Glutamatergic neuron (in vitro differentiated cells): ENCODE data around the gene MASP2. TPM values are rescaled to one million over a fixed set of nuclear protein-coding genes. Genes with fewer than 3 reads are reported as not detected.
"Not testable (repeated sequence)": the region's sequence is repeated elsewhere in the genome, so short reads cannot be mapped to it uniquely, and the experiment has no call there.

Experiments
- DNase-seq: peaks from one replicate; pipeline ENCODE4 v3.0.0; 2022
- H3K27ac Mint-ChIP-seq: one replicate; pipeline ENCODE4 v1.8.0; 2020; ENCODE audit warnings: mild to moderate bottlenecking, mixed read lengths, inconsistent platforms; ENCODE audit not compliant: unreplicated experiment
- H3K27me3 Mint-ChIP-seq: one replicate; pipeline ENCODE4 v1.8.0; 2020; ENCODE audit warnings: mild to moderate bottlenecking, moderate library complexity, mixed read lengths, inconsistent platforms; ENCODE audit not compliant: unreplicated experiment
- H3K36me3 Mint-ChIP-seq: one replicate; pipeline ENCODE4 v1.8.0; 2020; ENCODE audit warnings: mild to moderate bottlenecking, mixed read lengths, inconsistent platforms; ENCODE audit not compliant: unreplicated experiment
- H3K4me1 Mint-ChIP-seq: one replicate; pipeline ENCODE4 v1.8.0; 2020; ENCODE audit warnings: mild to moderate bottlenecking, low read depth, mixed read lengths, inconsistent platforms; ENCODE audit not compliant: unreplicated experiment
- H3K4me3 Mint-ChIP-seq: one replicate; pipeline ENCODE4 v1.8.0; 2020; ENCODE audit warnings: mild to moderate bottlenecking, mixed read lengths, inconsistent platforms; ENCODE audit not compliant: unreplicated experiment
- H3K9me3 Mint-ChIP-seq: one replicate; pipeline ENCODE4 v1.8.0; 2020; ENCODE audit warnings: mild to moderate bottlenecking, moderate library complexity, mixed read lengths, inconsistent platforms; ENCODE audit not compliant: unreplicated experiment
- CTCF ChIP-seq: fragments of 200-600 bp; sonication (generic); IDR thresholded peaks from one replicate; pipeline ENCODE4 v1.5.0; 2021; ENCODE audit not compliant: partially characterized antibody, unreplicated experiment
- total RNA-seq: library from RNA; stranded (reverse); fragmentation: NEBNext Ultra II Directional; extraction: Animal tissue kit (Norgen Biotek cat#: 25700); gene quantifications from one replicate; pipeline ENCODE4 v1.2.1, GENCODE V29; 2021; ENCODE audit not compliant: unreplicated experiment

The MASP2 gene
- total RNA-seq, 1 donor from 2014 or later, result not detected

GRCh38 chr1:11012260-11013159, 34.5 kb downstream of the MASP2 start, which contains the start of gene TARDBP:
Gene TARDBP (plus strand): TSS chr1:11012654. CDS start chr1:11013728, 1,074 bp downstream.
- Mint-ChIP-seq H3K4me3 (peak within 1 kb of the TSS; percentile 95), H3K27ac (peak within 1 kb of the TSS; percentile 99), H3K36me3 (no peaks in the 10 kb centered on the region), H3K27me3 (peaks cover 4% of the 10 kb centered on the region), H3K9me3 (peaks cover 1% of the 10 kb centered on the region), H3K4me1 (peaks cover 9% of the 10 kb centered on the region)
- peak; percentile 93 for DNase-seq
- TF ChIP-seq CTCF, result no peak

DNA sequence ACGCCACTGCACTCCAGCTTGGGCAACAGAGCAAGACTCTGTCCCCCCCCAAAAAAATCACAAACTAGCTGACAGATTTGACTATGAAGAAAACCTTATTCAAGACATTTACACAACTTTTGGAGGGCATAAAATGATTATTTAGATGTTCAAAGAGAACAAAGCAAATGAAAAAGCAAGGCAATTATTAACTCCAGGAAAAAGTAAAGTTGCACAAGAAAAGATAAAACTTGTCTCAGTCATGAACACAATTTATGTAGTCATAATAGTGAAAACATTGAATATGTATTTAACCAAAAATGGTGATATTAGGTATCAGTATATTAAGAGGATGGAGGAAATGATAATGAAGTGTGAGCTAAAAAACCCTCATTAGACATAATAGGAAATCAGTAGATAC, 46.5 kb downstream of the MASP2 start:
- Mint-ChIP-seq H3K9me3 (no peaks in the 10 kb centered on the region), H3K27me3 (no peaks in the 10 kb centered on the region), H3K36me3 (no peaks in the 10 kb centered on the region), H3K4me3 (no peak overlapping the region), H3K27ac (no peak overlapping the region), H3K4me1 (no peaks in the 10 kb centered on the region)
- TF ChIP-seq CTCF, result no peak
- no peak for DNase-seq

DNA sequence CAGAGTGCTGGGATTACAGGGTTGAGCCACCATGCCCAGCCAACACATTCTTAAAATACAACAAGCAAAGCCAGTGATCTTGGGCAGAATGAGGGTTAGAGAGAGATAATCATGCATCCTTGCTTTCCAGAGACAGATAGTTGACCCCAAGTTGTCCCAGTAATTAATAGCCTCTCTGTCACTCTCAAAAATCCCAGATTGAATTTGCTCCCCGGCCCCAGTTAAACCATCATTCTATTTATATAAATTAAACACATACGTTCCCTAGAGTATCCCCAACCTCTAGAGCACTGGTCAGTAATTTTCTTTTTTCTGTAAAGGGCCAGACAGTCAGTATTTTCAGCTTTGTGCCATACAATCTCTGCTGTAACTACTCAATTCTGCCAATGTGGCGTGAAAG, 50.9 kb downstream of the MASP2 start:
- no peaks in the 10 kb centered on the region for H3K4me1 Mint-ChIP-seq
- DNase-seq, result no peak
- no peaks in the 10 kb centered on the region for H3K9me3 Mint-ChIP-seq
- no peak overlapping the region for H3K4me3 Mint-ChIP-seq
- H3K36me3 Mint-ChIP-seq, result no peaks in the 10 kb centered on the region
- no peaks in the 10 kb centered on the region for H3K27me3 Mint-ChIP-seq
- no peak overlapping the region for H3K27ac Mint-ChIP-seq
- no peak for TF ChIP-seq CTCF

DNA sequence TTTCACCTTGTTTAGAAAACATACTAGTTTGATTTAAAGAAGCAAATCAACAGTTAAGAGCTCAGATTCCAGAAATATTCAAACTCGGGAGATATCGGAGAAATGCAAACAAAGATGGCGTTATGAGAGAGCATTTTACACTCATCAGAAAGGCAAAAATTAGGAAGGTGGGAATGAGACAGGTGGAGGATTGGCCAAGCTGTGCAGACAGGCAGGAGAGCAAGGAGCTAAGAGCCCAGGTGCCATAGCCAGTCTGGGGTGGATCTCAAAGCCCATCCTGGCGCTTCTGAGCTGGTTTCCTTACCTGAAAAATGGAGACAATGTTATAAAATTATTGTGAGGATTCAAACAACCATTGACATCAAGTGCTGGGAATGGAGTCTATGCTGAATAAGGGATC, 54.2 kb downstream of the MASP2 start:
- no peaks in the 10 kb centered on the region for H3K9me3 Mint-ChIP-seq
- H3K4me3 Mint-ChIP-seq, result no peak overlapping the region
- no peak for DNase-seq
- no peak for TF ChIP-seq CTCF
- no peaks in the 10 kb centered on the region for H3K4me1 Mint-ChIP-seq
- no peak overlapping the region for H3K27ac Mint-ChIP-seq
- no peaks in the 10 kb centered on the region for H3K36me3 Mint-ChIP-seq
- peaks cover under 1% of the 10 kb centered on the region for H3K27me3 Mint-ChIP-seq

- H3K27me3 Mint-ChIP-seq, H3K27ac Mint-ChIP-seq, H3K4me1 Mint-ChIP-seq, H3K36me3 Mint-ChIP-seq, H3K4me3 Mint-ChIP-seq, H3K9me3 Mint-ChIP-seq, DNase-seq: not testable (repeated sequence)
Measured at GRCh38 chr1:10992004-10992403, 55.0 kb downstream of the MASP2 start.
